Ectodermal cell (in vitro differentiated cells): ENCODE data around the gene MAGI1.
"Not testable (repeated sequence)": the region's sequence is repeated elsewhere in the genome, so short reads cannot be mapped to it uniquely, and the experiment has no call there.

Experiments used
- H3K27ac ChIP-seq: 2 replicates; pipeline ENCODE4 v1.7.0; 2013; ENCODE audit warnings: mild to moderate bottlenecking, low read depth, low read length; ENCODE audit not compliant: insufficient read depth, poor library complexity, severe bottlenecking
- H3K27me3 ChIP-seq: 2 replicates; pipeline ENCODE4 v1.7.0; 2013; ENCODE audit warnings: mild to moderate bottlenecking, low read length; ENCODE audit not compliant: insufficient read depth, control insufficient read depth, poor library complexity, severe bottlenecking
- H3K36me3 ChIP-seq: one replicate; pipeline ENCODE4 v1.7.0; 2013; ENCODE audit warnings: low read length; ENCODE audit not compliant: control insufficient read depth, insufficient read depth
- H3K4me1 ChIP-seq: one replicate; pipeline ENCODE4 v1.7.0; 2013; ENCODE audit warnings: low read length; ENCODE audit not compliant: control insufficient read depth, insufficient read depth
- H3K4me3 ChIP-seq: 2 replicates; pipeline ENCODE4 v1.7.0; 2013; ENCODE audit warnings: low read depth, low read length, control low read depth; ENCODE audit not compliant: insufficient read depth
- H3K9me3 ChIP-seq: 2 replicates; pipeline ENCODE4 v1.7.0; 2013; ENCODE audit warnings: mild to moderate bottlenecking, low read length, moderate library complexity; ENCODE audit not compliant: control insufficient read depth
- WGBS, 2 experiments: methylation state at CpG; one replicate each; pipeline ENCODE4 v1.1.7; 2013; ENCODE audit warnings: missing lambda C conversion rate in 2 of 2; 5-methylcytosine and 5-hydroxymethylcytosine counted together

MAGI1 gene

DNA sequence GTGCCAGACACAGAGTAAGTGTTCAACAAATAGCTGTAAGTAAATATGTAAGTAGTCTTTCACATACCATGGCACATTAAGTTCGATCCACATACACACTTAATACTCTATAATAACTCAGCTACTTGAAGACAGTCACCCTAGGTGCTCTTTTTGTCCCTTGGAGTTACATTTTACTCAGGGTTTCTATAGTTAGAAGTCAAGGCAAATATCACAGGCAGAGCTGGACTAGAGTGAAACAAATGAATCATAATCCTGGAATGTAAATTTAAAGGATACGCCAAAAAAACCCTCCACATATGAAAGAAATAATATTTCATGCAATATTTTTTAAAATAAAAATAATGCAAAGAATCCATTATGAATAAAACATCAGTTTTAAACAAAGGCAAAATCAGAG lies 461.8 kb downstream of the MAGI1 start:
- H3K4me1 ChIP-seq, result no peaks in the 10 kb centered on the region
- WGBS, 2 experiments, result 89 to 100% methylated on average over 1 of the region's 2 CpGs

GRCh38 chr3:65576228-65576627 lies 462.5 kb downstream of the MAGI1 start:
- 93 to 98% methylated on average over 5 to 6 of the region's 6 CpGs for WGBS, 2 experiments
- H3K4me1 ChIP-seq, result no peaks in the 10 kb centered on the region
- H3K9me3 ChIP-seq, result no peaks in the 10 kb centered on the region
- no peaks in the 10 kb centered on the region for H3K36me3 ChIP-seq
- no peak overlapping the region for H3K4me3 ChIP-seq
- no peaks in the 10 kb centered on the region for H3K27me3 ChIP-seq
- no peak overlapping the region for H3K27ac ChIP-seq

More for the DNA sequence above, 461.8 kb downstream of the MAGI1 start:
- H3K4me3 ChIP-seq, result no peak overlapping the region
- H3K9me3 ChIP-seq, result no peaks in the 10 kb centered on the region
- H3K27me3 ChIP-seq, result no peaks in the 10 kb centered on the region
- no peaks in the 10 kb centered on the region for H3K36me3 ChIP-seq
- no peak overlapping the region for H3K27ac ChIP-seq

DNA sequence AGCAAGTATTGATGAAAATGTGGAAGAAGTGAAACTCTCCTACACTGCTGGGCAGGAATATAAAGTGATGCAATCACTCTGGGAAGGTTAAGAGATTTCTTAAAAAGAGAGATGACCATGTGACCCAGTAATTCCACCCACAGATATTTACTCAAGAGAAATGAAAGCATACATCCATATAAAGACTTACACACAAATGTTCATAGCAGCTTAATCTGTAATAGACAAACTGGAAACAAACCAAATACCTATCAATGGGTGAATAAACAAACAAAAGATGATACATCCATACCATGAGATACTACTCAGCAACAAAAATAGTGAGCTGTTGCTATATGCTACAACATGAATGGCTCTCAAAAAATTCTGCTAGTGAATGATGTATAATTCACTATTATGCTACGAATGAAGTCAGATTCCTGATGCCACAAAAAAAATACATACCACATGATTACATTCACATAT lies 463.3 kb downstream of the MAGI1 start:
- Histone ChIP-seq H3K27ac (no peak overlapping the region), H3K9me3 (no peaks in the 10 kb centered on the region), H3K4me3 (no peak overlapping the region), H3K36me3 (no peaks in the 10 kb centered on the region), H3K27me3 (no peaks in the 10 kb centered on the region), H3K4me1 (no peaks in the 10 kb centered on the region)
- no CpG with 5 or more reads among the region's 1 CpG for WGBS, 2 experiments

DNA sequence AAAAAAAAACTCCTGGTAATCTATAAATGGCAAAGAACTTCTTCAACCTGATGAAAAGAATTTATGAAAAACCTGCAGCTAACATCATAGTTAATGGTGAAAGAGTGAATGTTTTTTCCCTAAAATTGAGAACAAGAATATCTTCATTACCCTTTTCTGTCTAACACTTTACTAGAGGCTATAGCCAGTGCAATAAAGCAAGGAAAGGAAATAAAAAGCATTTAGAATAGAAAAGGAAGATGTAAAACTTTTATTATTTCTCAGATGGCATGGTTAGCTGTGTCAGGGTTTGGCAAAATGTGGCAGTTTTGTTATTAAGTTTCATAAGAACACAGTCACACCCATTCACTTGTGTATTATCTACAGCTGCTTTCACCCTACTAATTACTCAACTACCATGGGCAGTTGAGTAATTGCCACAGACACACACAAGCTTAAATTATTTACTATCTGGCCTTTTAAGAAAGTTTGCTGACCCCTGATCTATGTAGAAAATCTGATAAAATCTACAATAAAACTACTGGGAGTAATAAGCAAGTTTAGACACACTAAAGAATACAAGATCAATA lies 465.1 kb downstream of the MAGI1 start:
- H3K27me3 ChIP-seq, result no peaks in the 10 kb centered on the region
- H3K4me3 ChIP-seq, result no peak overlapping the region
- no peaks in the 10 kb centered on the region for H3K9me3 ChIP-seq
- no peaks in the 10 kb centered on the region for H3K4me1 ChIP-seq
- no peak overlapping the region for H3K27ac ChIP-seq
- no peaks in the 10 kb centered on the region for H3K36me3 ChIP-seq

DNA sequence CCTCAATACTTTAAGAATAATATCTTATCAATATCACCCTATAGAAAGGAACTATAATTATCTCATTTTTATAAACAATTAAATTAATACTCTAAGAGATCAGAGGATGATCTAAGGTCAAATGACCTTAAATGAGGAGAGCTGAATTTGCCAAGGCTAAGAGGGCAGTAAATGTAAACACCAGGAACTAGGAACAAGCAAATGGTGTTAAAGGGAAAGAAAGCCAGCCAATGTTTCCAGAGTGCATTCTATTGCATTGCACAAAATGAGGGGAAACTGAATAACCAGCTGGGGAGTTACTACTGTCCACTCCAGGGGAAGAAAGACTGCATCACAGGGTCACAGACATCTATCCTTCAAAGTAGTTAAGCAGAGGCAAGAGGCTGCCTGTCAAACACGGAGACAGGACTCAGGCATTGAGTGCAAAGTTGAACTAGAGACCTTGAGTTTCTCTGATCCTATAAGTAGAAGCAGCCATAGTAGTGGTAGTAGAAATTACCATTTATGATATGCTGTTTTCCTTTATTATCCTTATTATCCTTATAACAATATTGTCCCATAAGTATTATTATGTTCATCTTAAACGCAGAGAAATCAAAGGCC lies 466.4 kb downstream of the MAGI1 start:
- WGBS, 2 experiments, result 78 to 83% methylated on average over 2 of the region's 2 CpGs
- H3K36me3 ChIP-seq, result no peaks in the 10 kb centered on the region

DNA sequence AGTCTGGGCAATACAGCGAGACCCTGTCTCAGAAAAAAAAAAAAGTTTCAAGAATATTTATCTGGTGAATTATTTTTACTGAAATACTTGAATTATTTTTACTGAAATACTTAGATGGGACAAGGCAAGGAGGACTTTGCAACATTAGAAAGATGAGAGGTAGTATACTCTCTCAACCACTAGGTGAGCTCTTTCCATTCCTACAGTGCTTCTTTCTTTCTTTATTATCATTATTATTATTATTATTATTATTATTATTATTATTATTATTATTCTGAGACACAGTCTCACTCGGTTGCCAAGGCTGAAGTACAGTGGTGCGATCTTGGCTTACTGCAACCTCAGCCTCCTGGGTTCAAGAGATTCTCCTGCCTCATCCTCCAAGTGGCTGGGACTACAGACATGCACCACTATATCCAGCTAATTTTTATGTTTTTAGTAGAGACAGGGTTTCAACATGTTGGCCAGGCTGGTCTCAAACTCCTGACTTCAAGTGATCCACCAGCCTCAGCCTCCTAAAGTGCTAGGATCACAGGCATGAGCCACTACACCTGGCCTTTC lies 468.8 kb downstream of the MAGI1 start:
- Histone ChIP-seq H3K9me3 (no peaks in the 10 kb centered on the region), H3K36me3 (no peaks in the 10 kb centered on the region), H3K27ac (no peak overlapping the region), H3K27me3 (no peaks in the 10 kb centered on the region), H3K4me1 (no peaks in the 10 kb centered on the region), H3K4me3 (no peak overlapping the region)
- 90 to 98% methylated on average over 3 of the region's 3 CpGs for WGBS, 2 experiments

More for the DNA sequence above, 466.4 kb downstream of the MAGI1 start:
- H3K4me1 ChIP-seq, result no peaks in the 10 kb centered on the region
- H3K9me3 ChIP-seq, result no peaks in the 10 kb centered on the region
- H3K27me3 ChIP-seq, result no peaks in the 10 kb centered on the region
- H3K27ac ChIP-seq, result no peak overlapping the region
- no peak overlapping the region for H3K4me3 ChIP-seq

DNA sequence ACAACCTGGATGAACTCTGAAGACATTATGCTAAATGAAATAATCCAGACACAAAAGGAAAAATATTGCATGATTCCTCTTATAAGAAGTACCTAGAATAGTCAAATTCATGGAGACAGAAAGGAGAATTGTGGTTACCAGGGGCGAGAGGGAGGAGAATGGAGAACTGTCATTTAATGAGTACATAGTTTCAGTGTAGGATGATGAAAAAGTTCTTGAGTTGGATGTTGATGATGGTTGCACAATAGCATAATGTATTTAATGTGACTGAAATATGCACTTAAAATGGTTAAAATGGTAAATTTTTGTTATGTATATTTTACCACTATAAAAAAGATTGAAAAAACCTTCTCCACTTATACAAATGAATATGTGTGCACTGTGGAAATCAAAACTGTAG lies 469.6 kb downstream of the MAGI1 start:
- H3K36me3 ChIP-seq, result no peaks in the 10 kb centered on the region
- no peak overlapping the region for H3K27ac ChIP-seq
- no peaks in the 10 kb centered on the region for H3K27me3 ChIP-seq
- WGBS, 2 experiments, result 95 to 97% methylated on average over 1 of the region's 1 CpG
- H3K4me1 ChIP-seq, result peaks cover under 1% of the 10 kb centered on the region
- no peak overlapping the region for H3K4me3 ChIP-seq
- no peaks in the 10 kb centered on the region for H3K9me3 ChIP-seq

- no peaks in the 10 kb centered on the region for H3K36me3 ChIP-seq
- no peak overlapping the region for H3K4me3 ChIP-seq
- no peak overlapping the region for H3K27ac ChIP-seq
- H3K27me3 ChIP-seq, result no peaks in the 10 kb centered on the region
- peaks cover 5% of the 10 kb centered on the region for H3K4me1 ChIP-seq
- no peaks in the 10 kb centered on the region for H3K9me3 ChIP-seq
- WGBS, 2 experiments, result 92 to 98% methylated on average over 3 of the region's 3 CpGs
These were observed 470.2 kb downstream of the MAGI1 start for GRCh38 chr3:65568497-65568896.

DNA sequence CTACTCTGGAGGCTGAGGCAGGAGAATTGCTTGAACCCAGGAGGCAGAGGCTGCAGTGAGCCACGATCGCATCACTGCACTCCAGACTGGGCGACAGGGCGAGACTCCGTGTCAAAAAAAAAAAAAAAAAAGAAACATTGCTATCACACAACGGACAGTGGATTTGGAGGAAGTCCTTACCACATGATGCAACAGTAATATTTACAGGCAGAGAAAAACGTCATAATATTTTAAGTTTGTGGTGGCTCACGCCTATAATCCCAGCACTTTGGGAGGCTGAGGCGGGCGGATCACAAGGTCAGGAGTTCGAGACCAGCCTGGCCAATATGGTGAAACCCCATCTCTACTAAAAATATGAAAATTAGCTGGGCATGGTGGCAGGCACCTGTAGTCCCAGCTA lies 473.0 kb downstream of the MAGI1 start:
- not testable (repeated sequence) for H3K4me1 ChIP-seq, H3K27ac ChIP-seq, H3K27me3 ChIP-seq, H3K9me3 ChIP-seq, H3K36me3 ChIP-seq, H3K4me3 ChIP-seq
- 92 to 94% methylated on average over 9 to 11 of the region's 11 CpGs for WGBS, 2 experiments

DNA sequence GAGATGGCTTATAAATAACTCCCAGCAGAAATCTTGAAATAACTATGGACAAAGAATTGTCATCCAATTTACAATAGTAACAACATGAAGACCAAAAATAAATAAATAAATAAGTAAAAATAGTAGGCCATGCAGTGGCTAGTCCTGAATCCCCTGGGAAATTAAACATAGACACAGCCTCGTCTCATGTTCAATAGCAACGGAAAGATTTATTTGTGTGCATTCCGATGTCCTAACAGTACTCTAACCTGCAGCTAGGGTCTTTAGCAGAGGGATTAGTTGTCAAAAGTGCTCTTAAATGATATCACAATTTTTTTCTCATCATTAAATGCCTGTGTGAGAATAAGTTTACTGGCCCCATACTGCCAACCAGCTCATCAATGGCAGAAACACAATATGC lies 474.2 kb downstream of the MAGI1 start:
- Histone ChIP-seq H3K9me3 (no peaks in the 10 kb centered on the region), H3K36me3 (no peaks in the 10 kb centered on the region), H3K27me3 (no peaks in the 10 kb centered on the region), H3K27ac (no peak overlapping the region), H3K4me1 (peaks cover 5% of the 10 kb centered on the region), H3K4me3 (no peak overlapping the region)
- 96 to 97% methylated on average over 3 of the region's 3 CpGs for WGBS, 2 experiments
